ENCODE results near the gene CEP192.
"Not testable (repeated sequence)": the region's sequence is repeated elsewhere in the genome, so short reads cannot be mapped to it uniquely, and the experiment has no call there.

Gene CEP192

DNA sequence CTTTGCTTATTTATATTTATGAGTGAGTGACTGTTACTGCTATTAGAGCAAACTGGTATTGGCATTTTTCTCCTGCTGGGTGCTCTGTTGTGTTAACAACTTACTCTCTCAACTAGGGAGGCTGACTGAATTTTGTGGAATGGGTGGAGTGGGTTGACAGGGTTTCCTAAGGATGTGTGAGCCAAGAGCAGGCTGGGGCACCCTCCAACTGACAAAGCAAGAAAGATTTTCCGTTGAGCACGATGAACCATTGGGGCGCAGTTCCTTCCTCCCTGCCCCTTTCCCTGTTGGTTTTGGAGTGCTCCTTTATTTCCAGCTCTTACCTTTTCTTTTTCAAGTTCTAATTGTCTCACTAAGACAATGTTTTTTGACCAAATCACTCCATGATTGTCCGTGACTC, 23.0 kb upstream of the CEP192 start:
- Histone ChIP-seq H3K27ac (no peak overlapping the region), H3K4me1 (ENCODE audit: control insufficient read depth in 1 of 2, insufficient read depth in 1 of 2, low read depth in 1 of 2, low read length in 1 of 2) (peaks cover 0 to 3% of the 10 kb centered on the region in 2 experiments), H3K27me3 (no peaks in the 10 kb centered on the region), H3K36me3 (peaks cover 9% of the 10 kb centered on the region), H3K4me3 (ENCODE audit: low read depth in 1 of 2, low read length in 1 of 2) (no peak overlapping the region), H3K9me3 (no peaks in the 10 kb centered on the region)
- TF ChIP-seq, protein P1, sequence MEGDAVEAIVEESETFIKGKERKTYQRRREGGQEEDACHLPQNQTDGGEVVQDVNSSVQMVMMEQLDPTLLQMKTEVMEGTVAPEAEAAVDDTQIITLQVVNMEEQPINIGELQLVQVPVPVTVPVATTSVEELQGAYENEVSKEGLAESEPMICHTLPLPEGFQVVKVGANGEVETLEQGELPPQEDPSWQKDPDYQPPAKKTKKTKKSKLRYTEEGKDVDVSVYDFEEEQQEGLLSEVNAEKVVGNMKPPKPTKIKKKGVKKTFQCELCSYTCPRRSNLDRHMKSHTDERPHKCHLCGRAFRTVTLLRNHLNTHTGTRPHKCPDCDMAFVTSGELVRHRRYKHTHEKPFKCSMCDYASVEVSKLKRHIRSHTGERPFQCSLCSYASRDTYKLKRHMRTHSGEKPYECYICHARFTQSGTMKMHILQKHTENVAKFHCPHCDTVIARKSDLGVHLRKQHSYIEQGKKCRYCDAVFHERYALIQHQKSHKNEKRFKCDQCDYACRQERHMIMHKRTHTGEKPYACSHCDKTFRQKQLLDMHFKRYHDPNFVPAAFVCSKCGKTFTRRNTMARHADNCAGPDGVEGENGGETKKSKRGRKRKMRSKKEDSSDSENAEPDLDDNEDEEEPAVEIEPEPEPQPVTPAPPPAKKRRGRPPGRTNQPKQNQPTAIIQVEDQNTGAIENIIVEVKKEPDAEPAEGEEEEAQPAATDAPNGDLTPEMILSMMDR (IDR thresholded peaks at IDR 0.05) = no peak

DNA sequence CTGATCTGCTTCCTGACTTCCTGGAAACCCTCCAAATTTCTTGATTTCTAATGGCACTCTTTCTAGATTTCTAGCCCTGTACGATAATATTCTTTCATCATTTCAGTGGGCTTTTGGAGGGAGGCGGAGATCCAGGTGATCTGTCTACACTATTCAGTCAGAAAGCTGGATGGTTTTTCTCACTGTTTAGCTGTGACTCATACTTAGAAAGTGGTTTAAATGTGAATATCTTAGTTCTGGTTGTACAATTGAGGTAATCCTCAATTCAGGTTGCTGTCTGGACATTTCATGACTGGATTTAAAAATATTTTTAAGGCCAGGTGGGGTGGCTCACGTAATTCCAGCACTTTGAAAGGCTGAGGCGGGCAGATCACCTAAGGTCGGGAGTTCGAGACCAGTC, 22.5 kb upstream of the CEP192 start:
- peaks cover 5% of the 10 kb centered on the region for H3K36me3 ChIP-seq
- TF ChIP-seq, protein P1 (IDR thresholded peaks at IDR 0.05) = no peak

DNA sequence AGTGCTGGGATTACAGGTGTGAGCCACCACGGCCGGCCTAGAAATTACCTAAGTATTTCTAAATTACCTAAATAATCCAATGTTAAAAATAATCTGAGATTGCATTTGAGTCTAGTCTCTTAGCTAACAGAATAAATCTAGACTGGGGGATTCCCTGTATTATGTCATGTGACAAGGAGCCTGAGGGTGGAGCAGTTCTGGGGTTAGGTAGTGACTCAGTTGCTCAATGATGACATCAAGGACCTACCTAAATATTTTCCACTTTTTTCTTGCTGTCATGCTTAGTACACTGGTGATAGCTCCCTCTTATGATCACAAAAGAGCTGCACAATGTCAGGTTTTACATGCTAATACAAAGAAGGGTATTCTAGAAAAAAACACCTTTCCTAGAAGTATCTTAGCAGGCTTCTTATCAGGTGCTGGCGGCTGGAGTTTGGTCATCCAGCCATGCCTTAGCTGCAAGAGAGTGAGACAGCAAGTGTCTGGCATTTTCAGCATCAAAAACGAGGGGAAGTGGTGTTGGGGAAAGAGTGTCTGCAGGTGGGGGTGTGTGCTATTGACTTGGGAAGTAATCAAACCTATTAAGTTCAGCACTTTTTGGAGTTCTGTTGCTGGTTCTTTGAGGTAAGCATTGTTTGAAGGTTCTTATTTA, 17.5 kb upstream of the CEP192 start:
- Histone ChIP-seq H3K9me3 (no peaks in the 10 kb centered on the region), H3K27me3 (no peaks in the 10 kb centered on the region), H3K27ac (no peak overlapping the region), H3K4me1 (ENCODE audit: control insufficient read depth in 1 of 2, insufficient read depth in 1 of 2, low read depth in 1 of 2, low read length in 1 of 2) (no peaks in the 10 kb centered on the region), H3K36me3 (peaks cover 12% of the 10 kb centered on the region), H3K4me3 (ENCODE audit: low read depth in 1 of 2, low read length in 1 of 2) (no peak overlapping the region)
- TF ChIP-seq, protein P1 (IDR thresholded peaks at IDR 0.05) = no peak

More for the DNA sequence above, 22.5 kb upstream of the CEP192 start:
- Histone ChIP-seq H3K27me3 (no peaks in the 10 kb centered on the region), H3K4me1 (ENCODE audit: control insufficient read depth in 1 of 2, insufficient read depth in 1 of 2, low read depth in 1 of 2, low read length in 1 of 2) (peaks cover 0 to 3% of the 10 kb centered on the region in 2 experiments), H3K9me3 (no peaks in the 10 kb centered on the region), H3K4me3 (ENCODE audit: low read depth in 1 of 2, low read length in 1 of 2) (no peak overlapping the region), H3K27ac (no peak overlapping the region)

DNA sequence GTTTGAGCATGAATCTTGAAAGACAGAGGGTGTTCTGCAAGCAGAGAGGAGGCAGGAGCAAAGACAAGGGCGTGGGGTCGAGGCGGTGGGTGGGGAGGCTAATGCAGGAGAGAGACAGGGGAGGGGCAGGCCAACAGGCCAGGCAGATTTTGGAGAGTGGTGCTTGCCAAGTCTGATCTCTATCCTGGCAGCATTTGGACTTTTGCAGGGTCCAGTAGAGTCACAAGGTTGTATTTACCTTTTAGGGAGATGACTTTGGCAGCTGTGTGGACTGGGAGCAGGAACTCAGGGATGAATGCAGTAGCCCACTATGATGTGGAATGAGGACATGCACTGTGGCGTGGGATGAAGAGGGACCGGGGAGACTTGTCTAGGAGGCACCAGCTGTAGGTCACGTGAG, 15.7 kb upstream of the CEP192 start:
- Histone ChIP-seq H3K4me3 (ENCODE audit: low read depth in 1 of 2, low read length in 1 of 2) (no peak overlapping the region), H3K4me1 (ENCODE audit: control insufficient read depth in 1 of 2, insufficient read depth in 1 of 2, low read depth in 1 of 2, low read length in 1 of 2) (no peaks in the 10 kb centered on the region), H3K9me3 (no peaks in the 10 kb centered on the region), H3K27ac (no peak overlapping the region), H3K36me3 (peaks cover 12% of the 10 kb centered on the region), H3K27me3 (no peaks in the 10 kb centered on the region)
- TF ChIP-seq, protein P1 (IDR thresholded peaks at IDR 0.05) = no peak

DNA sequence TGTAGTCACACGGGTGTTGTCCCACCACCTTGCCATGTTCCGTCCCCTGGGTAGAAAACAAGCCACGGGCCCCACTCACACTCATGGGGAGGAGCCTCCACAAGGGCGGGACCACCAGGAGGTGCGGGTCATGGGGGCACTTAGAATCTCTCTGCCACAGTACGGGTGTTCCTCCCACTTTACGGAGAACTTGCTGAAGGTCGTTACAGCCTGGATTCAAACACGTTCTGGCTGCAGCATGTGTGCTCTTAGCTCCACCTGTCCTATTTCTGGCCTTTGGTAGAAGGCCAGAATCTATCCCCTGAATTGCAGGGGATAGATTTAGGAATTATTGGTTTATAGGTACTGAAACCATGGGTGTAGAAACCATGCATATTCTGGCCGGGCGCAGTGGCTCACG, 14.9 kb upstream of the CEP192 start:
- H3K36me3 ChIP-seq = peaks cover 12% of the 10 kb centered on the region
- TF ChIP-seq, protein P1 (IDR thresholded peaks at IDR 0.05) = no peak
- H3K27ac ChIP-seq = no peak overlapping the region
- H3K4me3 ChIP-seq (ENCODE audit: low read depth in 1 of 2, low read length in 1 of 2) = no peak overlapping the region
- no peaks in the 10 kb centered on the region for H3K9me3 ChIP-seq
- no peaks in the 10 kb centered on the region for H3K4me1 ChIP-seq (ENCODE audit: control insufficient read depth in 1 of 2, insufficient read depth in 1 of 2, low read depth in 1 of 2, low read length in 1 of 2)
- no peaks in the 10 kb centered on the region for H3K27me3 ChIP-seq

DNA sequence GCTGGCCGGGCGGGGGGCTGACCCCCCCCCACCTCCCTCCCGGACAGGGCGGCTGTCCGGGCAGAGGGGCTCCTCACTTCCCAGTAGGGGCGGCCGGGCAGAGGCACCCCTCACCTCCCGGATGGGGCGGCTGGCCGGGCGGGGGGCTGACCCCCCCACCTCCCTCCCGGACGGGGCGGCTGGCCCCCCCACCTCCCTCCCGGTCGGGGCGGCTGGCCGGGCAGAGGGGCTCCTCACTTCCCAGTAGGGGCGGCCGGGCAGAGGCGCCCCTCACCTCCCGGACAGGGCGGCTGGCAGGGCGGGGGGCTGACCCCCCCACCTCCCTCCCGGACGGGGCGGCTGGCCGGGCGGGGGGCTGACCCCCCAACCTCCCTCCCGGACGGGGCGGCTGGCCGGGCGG, 11.1 kb upstream of the CEP192 start:
- not testable (repeated sequence) for H3K27ac ChIP-seq; H3K36me3 ChIP-seq; H3K9me3 ChIP-seq; H3K4me1 ChIP-seq (ENCODE audit: control insufficient read depth in 1 of 2, insufficient read depth in 1 of 2, low read depth in 1 of 2, low read length in 1 of 2); H3K4me3 ChIP-seq (ENCODE audit: low read depth in 1 of 2, low read length in 1 of 2); H3K27me3 ChIP-seq
